Heart right ventricle (tissue), 16 donors: ENCODE results near the gene MAP4K4. TPM values are rescaled to one million over a fixed set of nuclear protein-coding genes. Genes with fewer than 3 reads are reported as not detected.

ENCODE experiments used
- ATAC-seq, 8 donors: fragments of 200-7000 bp; cut with Tn5 transposase; one replicate each; pipeline ENCODE4 v1.9.1; 2020; ENCODE audit warnings: mild to moderate bottlenecking in 8 of 8, moderate library complexity in 8 of 8, moderate number of reproducible peaks in 1 of 8
- DNase-seq, 2 donors: peaks; one replicate each; pipeline ENCODE4 v3.0.0-alpha.2; 2020
- H3K27ac ChIP-seq, 10 donors: fragments of 200-600 bp; sonication (generic) in 2 of 10; one replicate each; pipeline versions ENCODE4 v1.5.0 to v1.8.0; 2020 to 2022; ENCODE audit warnings: mild to moderate bottlenecking in 3 of 10
- H3K27me3 ChIP-seq, 7 donors: fragments of 200-600 bp; one replicate each; pipeline ENCODE4 v1.8.0; 2021 to 2022; ENCODE audit warnings: mild to moderate bottlenecking in 2 of 7
- H3K36me3 ChIP-seq, 9 donors: fragments of 200-600 bp; sonication (generic) in 1 of 9; one replicate each; pipeline versions ENCODE4 v1.5.0 to v1.8.0; 2020 to 2022; ENCODE audit warnings: mild to moderate bottlenecking in 2 of 9
- H3K4me1 ChIP-seq, 9 donors: fragments of 200-600 bp; sonication (generic) in 1 of 9; one replicate each; pipeline versions ENCODE4 v1.5.0 to v1.8.0; 2020 to 2022; ENCODE audit warnings: mild to moderate bottlenecking in 4 of 9
- H3K4me3 ChIP-seq, 10 donors: fragments of 200-600 bp; sonication (generic) in 2 of 10; one replicate each; pipeline versions ENCODE4 v1.5.0 to v1.8.0; 2020 to 2022; ENCODE audit warnings: mild to moderate bottlenecking in 7 of 10, moderate library complexity in 2 of 10
- H3K9me3 ChIP-seq, 11 donors: fragments of 200-600 bp in 10 of 11; sonication (generic) in 2 of 11; one replicate each; pipeline versions ENCODE4 v1.5.0 to v1.8.0; 2013 to 2022; ENCODE audit warnings: mild to moderate bottlenecking in 2 of 11, control low read depth in 1 of 11, moderate library complexity in 1 of 11
- WGBS, 2 donors: extraction: QIAGEN DNeasy Blood & Tissue Kit; methylation state at CpG; one replicate each; pipeline ENCODE4 v1.1.7; 2013; ENCODE audit warnings: inconsistent platforms in 1 of 2; 5-methylcytosine and 5-hydroxymethylcytosine counted together
- intact Hi-C, 10 donors: fragments of 100-400 bp; cut with DNase I; formaldehyde crosslinking; loops; one replicate each; pipeline versions ENCODE4 v1.11.1 to v1.14.2; 2022
- polyA plus RNA-seq, 2 donors: library from polyadenylated mRNA; stranded (reverse); fragments of 200-250 nt; gene quantifications; one replicate each; pipeline ENCODE4 v1.2.3, GENCODE V29; 2013
- total RNA-seq, 10 donors: library from RNA; stranded (reverse); fragmentation: NEBNext Ultra II Directional in 3 of 10; extraction: Animal tissue kit (Norgen Biotek cat#: 25700) in 3 of 10; gene quantifications; one replicate each; pipeline versions ENCODE4 v1.2.1 to v1.2.4, GENCODE V29; 2021 to 2023
- TF ChIP-seq, protein P1 (sequence below), 9 donors: fragments of 200-600 bp; sonication (generic) in 2 of 9; IDR thresholded peaks; one replicate each; pipeline versions ENCODE4 v1.5.0 to v1.8.0; 2021 to 2022; ENCODE audit warnings: antibody characterized with exemption in 9 of 9, mild to moderate bottlenecking in 5 of 9, moderate library complexity in 1 of 9
- donor health status: Arrhythmogenic right ventricular cardiomyopathy.
- donor health status: ischemic (EF 13 %, LVEDD 7.1; RV severe dilation, severe dysfunction).
- donor health status: healthy with polysubstance abuse.
- donor health status: DM: no; HTN: yes; CAD: no.
- donor health status: DM: no; HTN: no; CAD: no.
- donor health status: ischemic (EF 25% LVEDD 6.9; RV normal size, moderate dysfunction).
- donor health status: ischemic (EF 25% LVEDD 5.7; RV mildly dilated, moderate dysfunction).
- donor health status: healthy.
- donor health status: DM: yes; HTN: yes; CAD: no.
- donor health status: Ischemic cardiomyopathy.
- donor health status: ischemic (EF 35%, LVEDD 5.7; RV mildly dilated, moderate dysfunction).
- donor health status: nonischemic (EF 11% LVEDD 7.7; RV severe dilation, severe dysfunction).
- donor health status: DM: yes; HTN: yes; CAD: no.
- donor health status: PGD.
- donor health status: ischemic (EF 29% LVEDD 5.4; RV normal size, mild dysfunction).
- donor health status: nonischemic (EF 23%, LVEDD 6.1; RV moderate dilation, normal function).

Gene MAP4K4
- total and polyA plus RNA-seq, 12 donors, result 44.3 to 116 (median 86.1) TPM

DNA sequence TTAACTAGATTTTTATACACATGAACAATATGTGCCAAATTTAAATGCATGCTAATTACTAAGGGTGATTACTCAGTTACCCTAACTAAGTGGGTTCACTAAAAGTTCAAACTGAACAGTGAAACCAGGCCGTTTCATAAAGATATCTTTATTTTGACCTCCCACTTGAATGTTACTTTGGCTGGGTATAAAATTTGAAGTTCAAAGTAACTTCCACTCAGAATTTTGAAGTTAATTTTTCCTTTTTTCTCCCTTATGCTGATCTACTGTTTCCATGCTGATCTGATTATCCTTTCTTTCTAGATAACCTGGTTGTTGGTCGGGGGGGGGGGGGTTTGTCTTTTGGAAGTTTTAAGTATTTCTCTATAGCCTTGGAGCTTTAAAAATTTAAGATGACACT, 25.5 kb upstream of the MAP4K4 start:
- peaks cover 0 to 17% (median 7%) of the 10 kb centered on the region in 11 donors for H3K9me3 ChIP-seq
- H3K27ac ChIP-seq, result no peak overlapping the region
- H3K4me3 ChIP-seq, result no peak overlapping the region
- no peaks in the 10 kb centered on the region for H3K4me1 ChIP-seq
- no peaks in the 10 kb centered on the region for H3K27me3 ChIP-seq
- DNase-seq (no peak), ATAC-seq (no peak)
- no peaks in the 10 kb centered on the region for H3K36me3 ChIP-seq
- 58 to 62% methylated on average over 2 of the region's 2 CpGs for WGBS, 2 donors
- TF ChIP-seq, protein P1, sequence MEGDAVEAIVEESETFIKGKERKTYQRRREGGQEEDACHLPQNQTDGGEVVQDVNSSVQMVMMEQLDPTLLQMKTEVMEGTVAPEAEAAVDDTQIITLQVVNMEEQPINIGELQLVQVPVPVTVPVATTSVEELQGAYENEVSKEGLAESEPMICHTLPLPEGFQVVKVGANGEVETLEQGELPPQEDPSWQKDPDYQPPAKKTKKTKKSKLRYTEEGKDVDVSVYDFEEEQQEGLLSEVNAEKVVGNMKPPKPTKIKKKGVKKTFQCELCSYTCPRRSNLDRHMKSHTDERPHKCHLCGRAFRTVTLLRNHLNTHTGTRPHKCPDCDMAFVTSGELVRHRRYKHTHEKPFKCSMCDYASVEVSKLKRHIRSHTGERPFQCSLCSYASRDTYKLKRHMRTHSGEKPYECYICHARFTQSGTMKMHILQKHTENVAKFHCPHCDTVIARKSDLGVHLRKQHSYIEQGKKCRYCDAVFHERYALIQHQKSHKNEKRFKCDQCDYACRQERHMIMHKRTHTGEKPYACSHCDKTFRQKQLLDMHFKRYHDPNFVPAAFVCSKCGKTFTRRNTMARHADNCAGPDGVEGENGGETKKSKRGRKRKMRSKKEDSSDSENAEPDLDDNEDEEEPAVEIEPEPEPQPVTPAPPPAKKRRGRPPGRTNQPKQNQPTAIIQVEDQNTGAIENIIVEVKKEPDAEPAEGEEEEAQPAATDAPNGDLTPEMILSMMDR (IDR thresholded peaks at IDR 0.05), result no peak
- intact Hi-C loops, result no loop called here

GRCh38 chr2:101673920-101674319, 23.6 kb upstream of the MAP4K4 start:
- 98 to 99% methylated on average over 5 of the region's 5 CpGs for WGBS, 2 donors
- no peaks in the 10 kb centered on the region for H3K36me3 ChIP-seq
- H3K4me3 ChIP-seq, result no peak overlapping the region
- no peak for ATAC-seq
- no peak overlapping the region for H3K27ac ChIP-seq
- H3K27me3 ChIP-seq, result no peaks in the 10 kb centered on the region
- intact Hi-C loops, result no loop called here
- peaks cover 0 to 22% (median 7%) of the 10 kb centered on the region in 11 donors for H3K9me3 ChIP-seq
- DNase-seq, result no peak
- TF ChIP-seq, protein P1 (IDR thresholded peaks at IDR 0.05), result no peak
- no peaks in the 10 kb centered on the region for H3K4me1 ChIP-seq

- no peak overlapping the region for H3K4me3 ChIP-seq
- H3K9me3 ChIP-seq, result peaks cover 0 to 22% (median 7%) of the 10 kb centered on the region in 11 donors
- ATAC-seq (no peak), DNase-seq (no peak)
- H3K36me3 ChIP-seq, result no peaks in the 10 kb centered on the region
- intact Hi-C loops, result no loop called here
- no peaks in the 10 kb centered on the region for H3K27me3 ChIP-seq
- H3K4me1 ChIP-seq, result no peaks in the 10 kb centered on the region
- no peak overlapping the region for H3K27ac ChIP-seq
- 79 to 93% methylated on average over 2 of the region's 2 CpGs for WGBS, 2 donors
- TF ChIP-seq, protein P1 (IDR thresholded peaks at IDR 0.05), result no peak
Measured at GRCh38 chr2:101675512-101675911, 22.0 kb upstream of the MAP4K4 start.

DNA sequence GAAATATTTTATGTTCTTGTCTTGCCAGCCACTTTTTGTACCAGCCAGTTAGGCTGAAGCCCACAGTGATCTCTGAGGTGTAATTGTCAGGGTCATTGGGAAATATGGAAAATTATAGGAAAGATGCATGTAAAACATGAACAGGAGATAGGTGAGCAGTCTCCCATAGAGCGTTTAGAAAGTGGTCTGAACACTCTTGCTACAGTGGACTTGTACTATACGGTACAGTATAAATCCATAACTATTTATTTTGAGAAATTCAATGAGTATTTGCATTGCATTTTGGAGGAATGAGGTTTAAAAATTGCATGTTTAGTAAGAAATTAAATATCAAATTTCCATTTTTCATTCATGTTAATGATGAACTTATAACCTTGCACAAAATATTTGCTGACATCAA, 20.8 kb upstream of the MAP4K4 start:
- H3K4me3 ChIP-seq, result no peak overlapping the region
- no peaks in the 10 kb centered on the region for H3K4me1 ChIP-seq
- ATAC-seq (no peak), DNase-seq (no peak)
- 95 to 97% methylated on average over 2 of the region's 2 CpGs for WGBS, 2 donors
- intact Hi-C loops, result no loop called here
- H3K27ac ChIP-seq, result no peak overlapping the region
- H3K27me3 ChIP-seq, result no peaks in the 10 kb centered on the region
- TF ChIP-seq, protein P1 (IDR thresholded peaks at IDR 0.05), result no peak
- peaks cover 0 to 19% (median 6%) of the 10 kb centered on the region in 11 donors for H3K9me3 ChIP-seq
- no peaks in the 10 kb centered on the region for H3K36me3 ChIP-seq
